NT2/D1 (cell line): ENCODE measurements around the gene KRTDAP.

ENCODE experiments used
- DNase-seq: peaks from one replicate; pipeline ENCODE4 v3.0.0-alpha.2; 2011; ENCODE audit warnings: low read depth, low spot score
- H3K27me3 ChIP-seq: 2 replicates; pipeline ENCODE4 v1.6.0; 2011; ENCODE audit warnings: mild to moderate bottlenecking; ENCODE audit not compliant: insufficient read length, insufficient read depth
- H3K36me3 ChIP-seq: 2 replicates; pipeline ENCODE4 v1.6.1; 2011; ENCODE audit warnings: mild to moderate bottlenecking, low read length, mixed read lengths; ENCODE audit not compliant: insufficient read depth, insufficient read length
- H3K4me1 ChIP-seq: 2 replicates; pipeline ENCODE4 v1.5.1; 2011; ENCODE audit not compliant: insufficient read depth, insufficient read length
- H3K4me3 ChIP-seq: 2 replicates; pipeline ENCODE4 v1.5.1; 2011; ENCODE audit warnings: low read depth; ENCODE audit not compliant: insufficient read length
- H3K9ac ChIP-seq: 2 replicates; pipeline ENCODE4 v1.6.0; 2011; ENCODE audit warnings: low read depth; ENCODE audit not compliant: insufficient read length
- H3K9me3 ChIP-seq: 2 replicates; pipeline ENCODE4 v1.5.1; 2011; ENCODE audit warnings: mild to moderate bottlenecking, low read length; ENCODE audit not compliant: insufficient read depth
- SUZ12 ChIP-seq: IDR thresholded peaks from 2 replicates; pipeline ENCODE4 v1.6.1; 2011; ENCODE audit not compliant: insufficient read length, insufficient read depth; ENCODE audit errors: extremely low read depth
- YY1 ChIP-seq: IDR thresholded peaks from 2 replicates; pipeline ENCODE4 v1.6.1; 2011; ENCODE audit not compliant: insufficient read length, insufficient read depth
- ZNF274 ChIP-seq: IDR thresholded peaks from 2 replicates; pipeline ENCODE4 v1.6.1; 2011; ENCODE audit warnings: mild to moderate bottlenecking, low read depth, low read length

KRTDAP gene, protein sequence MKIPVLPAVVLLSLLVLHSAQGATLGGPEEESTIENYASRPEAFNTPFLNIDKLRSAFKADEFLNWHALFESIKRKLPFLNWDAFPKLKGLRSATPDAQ

DNA sequence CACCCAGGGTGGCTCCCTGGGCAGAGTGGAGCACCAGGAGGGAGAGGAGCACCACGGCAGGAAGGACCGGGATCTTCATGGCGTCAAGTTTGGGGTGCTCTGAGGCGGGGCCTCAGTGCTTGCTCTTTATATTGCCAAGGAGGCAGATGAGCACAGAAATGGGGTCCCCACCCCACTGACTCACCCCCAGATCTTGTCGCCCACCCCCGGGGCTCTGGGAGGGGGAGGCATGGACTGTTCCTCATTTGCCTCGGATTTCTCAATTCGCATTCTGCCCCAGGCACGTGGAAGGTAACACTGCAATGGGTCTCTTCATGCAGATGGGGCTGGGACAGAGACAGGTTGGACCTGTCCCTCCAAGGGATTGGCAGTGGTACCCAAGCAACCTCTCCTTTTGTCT, at the start of gene KRTDAP:
Gene KRTDAP, minus strand, starts transcription at position 101 of the 400 bp plus-strand sequence. Its CDS starts 22 bp downstream, at position 79.
- no peak within 1 kb of the TSS for H3K4me3 ChIP-seq
- no peaks in the 10 kb centered on the region for H3K36me3 ChIP-seq
- no peak for TF ChIP-seq ZNF274
- TF ChIP-seq SUZ12, result no peak
- TF ChIP-seq YY1, result no peak
- H3K4me1 ChIP-seq, result peaks cover 2% of the 10 kb centered on the region
- H3K27me3 ChIP-seq, result no peaks in the 10 kb centered on the region
- DNase-seq, result no peak
- H3K9me3 ChIP-seq, result no peaks in the 10 kb centered on the region
- H3K9ac ChIP-seq, result no peak within 1 kb of the TSS

DNA sequence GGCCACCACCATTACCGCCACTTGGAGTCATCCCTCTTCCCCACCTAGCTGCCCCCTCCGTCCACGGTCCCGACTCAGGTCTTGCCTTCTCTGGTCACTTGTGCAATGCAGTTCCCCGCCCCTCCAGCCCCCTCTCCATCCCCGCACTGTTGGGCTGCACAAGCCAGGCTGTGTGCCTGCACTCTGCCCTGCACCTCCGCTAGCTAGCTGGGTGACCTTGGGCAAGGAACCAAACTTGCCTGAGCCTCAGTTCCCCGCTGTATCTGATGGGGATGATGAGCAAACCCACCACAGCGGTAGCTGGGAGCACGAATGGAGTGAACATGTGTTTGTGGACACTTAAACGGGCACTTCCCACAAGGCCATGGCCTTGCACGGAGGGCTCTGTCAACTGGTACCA, 49.6 kb upstream of the KRTDAP start:
- no peak overlapping the region for H3K9ac ChIP-seq
- H3K4me3 ChIP-seq, result no peak overlapping the region
- peaks cover 14% of the 10 kb centered on the region for H3K4me1 ChIP-seq
- H3K27me3 ChIP-seq, result no peaks in the 10 kb centered on the region
- no peaks in the 10 kb centered on the region for H3K9me3 ChIP-seq
- no peak for DNase-seq
- peaks cover 34% of the 10 kb centered on the region for H3K36me3 ChIP-seq
- TF ChIP-seq ZNF274, result no peak
- no peak for TF ChIP-seq YY1
- TF ChIP-seq SUZ12, result no peak

DNA sequence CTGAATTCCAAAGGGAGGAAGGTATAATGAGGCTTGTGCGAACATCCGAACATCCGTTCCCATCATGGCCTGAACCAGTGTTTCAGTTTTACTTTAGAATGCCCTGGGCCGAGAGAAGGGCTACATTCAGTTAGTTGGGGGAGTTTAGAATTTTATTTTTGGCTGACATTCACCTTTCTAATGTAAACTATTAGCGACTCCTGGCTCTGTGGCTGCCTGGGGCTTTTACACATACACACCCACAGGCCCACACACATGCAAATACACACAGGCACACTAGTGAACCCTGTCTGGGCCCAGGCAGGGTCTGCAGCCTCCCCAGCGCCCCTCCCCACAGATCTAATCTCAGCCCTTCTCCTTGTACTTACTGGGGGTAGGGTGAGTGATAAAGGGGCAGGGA, 49.0 kb upstream of the KRTDAP start:
- H3K9ac ChIP-seq, result no peak overlapping the region
- no peak for DNase-seq
- no peaks in the 10 kb centered on the region for H3K27me3 ChIP-seq
- H3K4me1 ChIP-seq, result peaks cover 14% of the 10 kb centered on the region
- no peak for TF ChIP-seq ZNF274
- no peak overlapping the region for H3K4me3 ChIP-seq
- no peaks in the 10 kb centered on the region for H3K9me3 ChIP-seq
- peaks cover 33% of the 10 kb centered on the region for H3K36me3 ChIP-seq

DNA sequence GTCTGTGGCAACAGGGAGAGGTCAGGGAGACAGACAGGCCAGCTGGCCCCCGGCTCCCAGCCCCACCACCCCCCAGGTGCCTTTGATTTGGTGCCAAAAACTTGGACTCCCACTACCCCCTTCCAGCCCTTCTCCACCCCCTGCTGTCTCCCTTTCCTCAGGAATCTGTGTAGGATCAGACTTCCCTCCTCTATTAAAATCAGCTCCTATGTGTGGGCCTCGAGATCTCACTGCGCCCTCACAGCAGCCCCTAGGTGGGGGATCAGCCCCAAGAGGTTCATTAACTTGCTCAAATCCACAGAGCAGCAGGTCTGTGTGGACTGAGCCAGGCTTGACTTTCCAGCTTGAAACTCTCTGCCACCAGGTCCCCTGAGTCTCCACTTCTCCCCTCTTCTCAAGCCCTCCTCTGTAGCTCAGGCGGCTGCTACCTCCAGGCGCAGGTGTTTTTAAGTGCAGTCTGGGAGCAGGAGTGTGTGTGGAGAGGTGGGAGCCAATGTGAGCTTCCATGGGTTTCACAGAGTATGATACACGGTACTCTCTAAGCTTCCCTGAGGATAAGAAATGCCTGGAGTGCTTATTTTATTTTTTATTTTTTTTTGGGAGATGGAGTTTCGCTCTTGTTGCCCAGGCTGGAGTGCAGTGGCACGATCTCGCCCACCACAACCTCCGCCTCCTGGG, 44.7 kb upstream of the KRTDAP start:
- no peaks in the 10 kb centered on the region for H3K27me3 ChIP-seq
- H3K4me1 ChIP-seq, result peaks cover 9% of the 10 kb centered on the region
- H3K9ac ChIP-seq, result peak overlapping the region; percentile 50
- no peaks in the 10 kb centered on the region for H3K9me3 ChIP-seq
- peaks cover 2% of the 10 kb centered on the region for H3K36me3 ChIP-seq
- H3K4me3 ChIP-seq, result no peak overlapping the region
- DNase-seq, result no peak
- no peak for TF ChIP-seq ZNF274
- no peak for TF ChIP-seq YY1
- no peak for TF ChIP-seq SUZ12

DNA sequence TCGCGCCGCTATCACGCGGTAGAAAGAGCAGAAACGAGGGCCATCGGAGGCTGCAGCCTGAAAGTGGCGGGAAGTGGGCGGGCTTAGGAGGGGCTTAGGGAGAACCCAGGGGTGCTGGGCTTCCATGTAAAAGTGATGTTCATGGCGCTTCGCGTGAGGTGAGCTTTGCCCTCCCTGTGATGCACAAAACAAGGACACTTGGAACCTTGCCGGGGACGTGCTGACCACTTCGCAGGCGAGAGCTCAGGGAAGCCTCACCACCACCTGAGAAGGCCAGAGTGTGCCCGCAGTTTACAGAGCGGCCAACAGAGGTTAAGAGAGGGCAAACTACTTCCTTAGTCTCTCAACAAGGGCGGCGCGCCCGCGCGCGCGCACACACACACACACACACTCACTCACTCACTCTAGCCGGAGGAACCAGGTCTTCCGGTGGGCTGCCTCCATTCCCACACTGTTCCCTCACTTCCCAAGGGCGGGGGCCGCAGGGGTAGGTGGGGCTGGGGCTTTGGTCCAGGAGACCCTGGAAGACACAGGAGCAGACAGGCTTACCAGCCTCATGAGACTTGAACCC, 43.6 kb upstream of the KRTDAP start:
- Histone ChIP-seq H3K4me1 (peaks cover 6% of the 10 kb centered on the region), H3K9me3 (no peaks in the 10 kb centered on the region), H3K27me3 (no peaks in the 10 kb centered on the region), H3K4me3 (no peak overlapping the region), H3K9ac (no peak overlapping the region), H3K36me3 (no peaks in the 10 kb centered on the region)
- TF ChIP-seq ZNF274, result no peak
- TF ChIP-seq YY1, result no peak
- no peak for TF ChIP-seq SUZ12
- DNase-seq, result no peak

DNA sequence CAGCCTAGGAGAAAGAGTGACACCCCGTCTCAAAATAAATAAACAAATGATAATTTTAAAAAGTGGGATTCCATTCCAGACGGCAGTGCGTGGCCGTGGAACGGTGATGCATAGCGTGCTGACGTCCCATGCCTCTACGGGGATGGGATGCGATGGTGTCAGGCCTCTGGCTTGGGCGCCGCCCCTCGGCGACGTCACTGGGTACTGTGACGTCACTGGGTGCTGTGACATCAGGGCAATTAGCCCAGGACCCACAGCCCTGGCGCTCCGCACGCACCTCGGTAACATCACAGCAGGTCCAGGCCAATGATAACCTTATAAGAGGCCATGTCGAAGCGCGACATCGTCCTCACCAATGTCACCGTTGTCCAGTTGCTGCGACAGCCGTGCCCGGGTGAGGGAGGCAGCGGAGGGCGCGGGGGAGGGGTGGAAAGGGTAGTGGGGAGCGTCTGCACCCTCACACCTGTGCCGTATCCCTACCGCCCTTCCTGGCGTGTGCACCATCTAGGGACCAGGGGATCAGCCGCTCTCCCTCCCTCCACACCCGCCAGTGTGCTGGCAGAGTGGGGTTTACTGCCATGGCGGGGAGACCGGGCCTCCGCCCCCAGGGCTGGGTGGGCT, 43.0 kb upstream of the KRTDAP start, which contains the start of gene GAPDHS:
Gene GAPDHS, plus strand, starts transcription at position 256 of the 621 bp plus-strand sequence. Its CDS starts 72 bp downstream, at position 328.
- Histone ChIP-seq H3K9me3 (no peaks in the 10 kb centered on the region), H3K27me3 (no peaks in the 10 kb centered on the region), H3K36me3 (no peaks in the 10 kb centered on the region), H3K4me1 (peaks cover 6% of the 10 kb centered on the region), H3K4me3 (no peak within 1 kb of the TSS), H3K9ac (no peak within 1 kb of the TSS)
- no peak for DNase-seq
- TF ChIP-seq YY1, result no peak

DNA sequence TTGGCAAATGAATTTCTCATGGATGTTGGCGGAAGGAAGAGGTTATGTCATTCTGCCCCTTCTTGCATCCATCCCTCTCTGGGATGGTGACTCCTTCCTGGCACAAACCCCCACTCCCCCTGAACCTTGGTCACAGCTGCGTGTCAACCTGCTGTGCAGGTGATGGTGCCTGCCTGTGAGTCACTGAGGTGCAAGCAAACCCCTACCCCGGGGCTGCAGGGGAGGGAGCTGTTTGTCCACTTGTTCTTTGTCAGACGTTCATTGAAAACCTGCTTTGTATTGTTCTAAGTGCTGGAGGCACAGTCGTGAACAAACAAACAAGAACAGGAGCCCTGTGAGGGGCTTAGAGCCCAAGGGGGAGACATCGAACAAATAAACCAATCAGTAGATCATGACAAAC, 41.0 kb upstream of the KRTDAP start:
- Histone ChIP-seq H3K4me3 (no peak overlapping the region), H3K9me3 (no peaks in the 10 kb centered on the region), H3K9ac (no peak overlapping the region), H3K27me3 (no peaks in the 10 kb centered on the region), H3K4me1 (peaks cover 2% of the 10 kb centered on the region), H3K36me3 (no peaks in the 10 kb centered on the region)
- DNase-seq, result no peak
- TF ChIP-seq ZNF274 (no peak), YY1 (no peak), SUZ12 (no peak)
